GM11168 (cell line): Measurements from ENCODE around the gene FAM3B.
"Not testable (repeated sequence)": the region's sequence is repeated elsewhere in the genome, so short reads cannot be mapped to it uniquely, and the experiment has no call there.

Experiments
- in situ Hi-C: fragments of 300-500 bp; cut with MboI; formaldehyde crosslinking; loops from one replicate; pipeline ENCODE4 v1.12.0; 2022; ENCODE audit warnings: low sequenced_read_pairs; ENCODE audit not compliant: unreplicated experiment

The FAM3B gene

GRCh38 chr21:41346758-41347157 is 30.2 kb downstream of the FAM3B start:
- in situ Hi-C loops, result no loop called here

GRCh38 chr21:41348434-41348833 is 31.8 kb downstream of the FAM3B start:
- in situ Hi-C loops, result no loop called here

- in situ Hi-C loops, result no loop called here
These were observed 32.5 kb downstream of the FAM3B start for GRCh38 chr21:41349126-41349525.

GRCh38 chr21:41349619-41350390 is 33.2 kb downstream of the FAM3B start:
- in situ Hi-C loops, result no loop called here

- in situ Hi-C loops, result no loop called here
These were observed 34.0 kb downstream of the FAM3B start for GRCh38 chr21:41350436-41351155.

GRCh38 chr21:41357546-41357945 is 40.9 kb downstream of the FAM3B start:
- in situ Hi-C loops, result no loop called here

GRCh38 chr21:41358193-41359166 is 41.9 kb downstream of the FAM3B start:
- in situ Hi-C loops, result no loop called here

GRCh38 chr21:41359286-41359685 is 42.7 kb downstream of the FAM3B start:
- in situ Hi-C loops, result no loop called here

- in situ Hi-C loops, result not testable (repeated sequence)
These were observed 43.1 kb downstream of the FAM3B start for GRCh38 chr21:41359754-41360071.

GRCh38 chr21:41360072-41360821 is 43.6 kb downstream of the FAM3B start:
- in situ Hi-C loops, result no loop called here

- in situ Hi-C loops, result no loop called here
These were observed 44.6 kb downstream of the FAM3B start for GRCh38 chr21:41361053-41361785.

- in situ Hi-C loops, result no loop called here
These were observed 45.4 kb downstream of the FAM3B start, which contains the start of gene MX2 for GRCh38 chr21:41361786-41362604. MX2 (plus strand) TSS chr21:41362027; CDS start chr21:41376907, 14,880 bp downstream.

- in situ Hi-C loops, result no loop called here
These were observed 46.2 kb downstream of the FAM3B start for GRCh38 chr21:41362605-41363369.

- in situ Hi-C loops, result no loop called here
These were observed 47.0 kb downstream of the FAM3B start for GRCh38 chr21:41363370-41364270.

- in situ Hi-C loops, result no loop called here
These were observed 47.7 kb downstream of the FAM3B start for GRCh38 chr21:41364308-41364707.

- in situ Hi-C loops, result no loop called here
These were observed 48.9 kb downstream of the FAM3B start for GRCh38 chr21:41365377-41366107.
